ENCODE results near the gene WDR27.

Gene WDR27

DNA sequence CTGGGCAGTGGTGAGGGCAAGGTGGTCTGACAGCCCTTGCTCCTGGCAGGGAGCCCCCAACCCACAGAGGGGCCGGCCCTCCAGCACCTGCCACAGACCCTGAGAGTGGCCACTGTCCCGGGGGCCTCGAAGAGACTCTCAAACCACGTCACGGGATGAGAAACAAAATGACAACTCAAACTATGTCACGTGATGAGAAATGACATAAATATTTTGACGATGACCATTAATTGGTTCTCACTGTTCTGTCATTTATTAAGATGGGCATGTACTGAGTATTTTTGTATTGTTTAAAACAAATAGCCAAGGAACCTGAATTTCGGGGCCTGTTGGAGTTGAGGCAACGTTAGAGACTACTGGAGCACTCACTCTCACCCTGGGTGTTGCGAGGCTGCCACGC is 135.5 kb downstream of the WDR27 start:
- no peak for DNase-seq (ENCODE audit: low read depth, low spot score)

- DNase-seq (ENCODE audit: low read depth, low spot score), result no peak
Measured at GRCh38 chr6:169564453-169565240, 137.2 kb downstream of the WDR27 start.

- no peak for DNase-seq (ENCODE audit: low read depth, low spot score)
Measured at GRCh38 chr6:169561665-169562064, 140.2 kb downstream of the WDR27 start.

- no peak for DNase-seq (ENCODE audit: low read depth, low spot score)
Measured at GRCh38 chr6:169559592-169559991, 142.2 kb downstream of the WDR27 start.

- no peak for DNase-seq (ENCODE audit: low read depth, low spot score)
Measured at GRCh38 chr6:169558774-169559441, 142.9 kb downstream of the WDR27 start.

- DNase-seq (ENCODE audit: low read depth, low spot score), result no peak
Measured at GRCh38 chr6:169558378-169558773, 143.5 kb downstream of the WDR27 start.

- no peak for DNase-seq (ENCODE audit: low read depth, low spot score)
Measured at GRCh38 chr6:169557887-169558286, 143.9 kb downstream of the WDR27 start.

DNA sequence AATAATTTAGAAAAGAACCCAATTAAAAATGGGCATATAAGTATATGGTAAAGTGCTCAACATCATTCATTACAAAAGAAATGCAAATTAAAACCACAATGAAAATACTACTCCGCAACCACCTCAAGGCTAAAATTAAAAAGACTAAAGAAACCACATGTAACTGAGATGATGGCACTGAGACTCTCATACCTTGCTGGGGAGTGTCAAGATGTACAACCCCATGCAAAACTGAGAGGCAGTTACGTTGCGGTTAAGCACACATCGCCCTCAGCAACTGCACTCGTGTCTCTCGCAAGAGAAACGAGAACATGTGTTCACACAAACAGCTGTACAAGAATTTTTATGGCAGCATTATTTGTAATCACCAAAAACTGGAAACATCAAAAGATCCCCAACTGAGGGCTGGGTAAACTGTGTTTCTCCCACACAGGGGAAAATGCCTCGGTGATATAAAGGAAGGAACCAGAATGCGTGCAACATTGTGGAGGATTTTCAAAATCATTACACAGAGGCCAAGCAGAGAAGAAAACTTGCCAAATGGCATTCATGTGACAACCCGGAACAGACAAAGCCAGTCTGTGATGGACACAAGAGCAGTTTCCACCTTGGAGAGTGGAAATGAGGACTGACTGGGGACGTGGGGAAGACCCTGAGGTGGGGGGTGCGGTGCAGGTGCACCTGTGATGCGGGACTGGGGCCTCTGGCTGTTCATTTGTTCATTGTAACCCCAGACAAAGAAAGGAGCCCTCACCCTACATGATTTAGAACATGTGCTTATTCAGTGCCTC is 144.9 kb downstream of the WDR27 start:
- DNase-seq (ENCODE audit: low read depth, low spot score), result no peak

GRCh38 chr6:169555971-169556617 is 145.7 kb downstream of the WDR27 start:
- DNase-seq (ENCODE audit: low read depth, low spot score), result no peak

DNA sequence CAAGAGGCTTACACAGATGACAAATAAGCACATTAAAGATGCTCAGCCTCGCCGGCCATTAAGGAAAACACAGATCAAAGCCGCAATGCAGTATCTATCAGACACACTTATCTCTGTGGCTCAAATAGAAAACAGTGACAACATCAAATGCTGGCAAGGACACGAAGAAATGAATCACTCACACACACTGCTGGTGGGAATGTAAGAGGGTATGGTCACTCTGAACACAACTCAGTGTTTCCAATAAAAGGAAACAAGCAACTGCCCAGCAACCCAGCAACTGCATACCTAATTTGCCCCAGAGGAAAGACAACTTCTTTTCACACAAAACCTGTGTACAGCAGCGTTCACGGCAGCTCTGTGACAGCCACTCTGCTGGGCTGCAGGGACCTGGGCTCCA is 155.8 kb downstream of the WDR27 start:
- no peak for DNase-seq (ENCODE audit: low read depth, low spot score)

GRCh38 chr6:169543704-169544103 is 158.1 kb downstream of the WDR27 start:
- no peak for DNase-seq (ENCODE audit: low read depth, low spot score)

- DNase-seq (ENCODE audit: low read depth, low spot score), result no peak
Measured at GRCh38 chr6:169542491-169542890, 159.3 kb downstream of the WDR27 start.

GRCh38 chr6:169539176-169539897 is 162.5 kb downstream of the WDR27 start:
- DNase-seq (ENCODE audit: low read depth, low spot score), result peak; percentile 71

DNA sequence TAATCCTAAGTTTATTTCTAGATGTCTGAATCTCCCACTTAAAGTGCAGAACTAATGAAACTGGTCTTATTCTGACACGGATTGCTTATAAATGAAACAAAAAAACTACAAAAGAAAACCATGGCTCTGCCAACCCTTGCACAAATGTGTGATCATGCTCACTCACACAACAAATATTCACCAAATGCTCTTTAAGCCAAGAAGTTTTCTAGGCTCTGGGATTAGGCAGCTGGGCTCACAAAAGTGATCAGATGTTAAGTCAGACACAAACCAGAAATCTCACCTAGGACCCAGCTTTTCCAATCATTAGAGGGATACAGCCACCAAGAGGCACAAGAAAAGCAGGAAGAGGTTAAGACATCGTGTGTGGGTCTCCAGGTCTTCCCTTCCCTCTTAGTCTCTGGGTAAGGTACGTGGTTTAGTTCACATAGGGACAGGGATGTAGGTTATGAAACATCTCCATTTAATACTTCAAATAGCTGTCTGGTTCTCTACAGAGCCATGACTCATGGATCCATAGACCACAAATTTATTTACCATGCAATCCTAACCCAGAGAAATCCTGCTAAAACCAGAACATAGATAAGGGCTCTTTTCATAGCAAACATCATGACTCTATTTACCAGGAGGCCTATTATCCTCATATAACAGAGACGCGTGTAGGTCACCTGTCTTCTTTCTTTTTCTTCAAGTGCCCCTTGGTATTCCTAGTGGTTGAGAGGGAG is 165.2 kb downstream of the WDR27 start:
- DNase-seq (ENCODE audit: low read depth, low spot score), result no peak

DNA sequence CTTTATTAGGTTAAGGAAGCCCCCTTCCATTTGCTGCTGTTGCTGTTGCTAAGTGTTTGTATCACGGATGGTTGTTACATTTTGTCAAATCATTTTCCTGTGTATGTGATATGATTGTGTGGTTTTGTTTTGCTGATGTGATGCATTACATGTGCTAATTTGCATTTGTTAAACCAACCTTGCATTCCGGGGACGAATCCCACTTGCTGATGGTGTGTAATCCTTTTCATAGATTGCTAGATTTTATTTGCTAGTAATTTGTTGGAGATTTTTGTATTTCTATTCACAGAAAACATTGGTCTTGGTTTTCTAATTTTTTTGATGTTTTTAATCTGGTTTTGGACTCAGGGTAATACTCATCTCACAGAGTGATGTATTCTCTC is 167.8 kb downstream of the WDR27 start:
- no peak for DNase-seq (ENCODE audit: low read depth, low spot score)

- DNase-seq (ENCODE audit: low read depth, low spot score), result no peak
Measured at GRCh38 chr6:169533301-169534038, 168.4 kb downstream of the WDR27 start.

- no peak for DNase-seq (ENCODE audit: low read depth, low spot score)
Measured at GRCh38 chr6:169530752-169531123, 171.1 kb downstream of the WDR27 start.

DNA sequence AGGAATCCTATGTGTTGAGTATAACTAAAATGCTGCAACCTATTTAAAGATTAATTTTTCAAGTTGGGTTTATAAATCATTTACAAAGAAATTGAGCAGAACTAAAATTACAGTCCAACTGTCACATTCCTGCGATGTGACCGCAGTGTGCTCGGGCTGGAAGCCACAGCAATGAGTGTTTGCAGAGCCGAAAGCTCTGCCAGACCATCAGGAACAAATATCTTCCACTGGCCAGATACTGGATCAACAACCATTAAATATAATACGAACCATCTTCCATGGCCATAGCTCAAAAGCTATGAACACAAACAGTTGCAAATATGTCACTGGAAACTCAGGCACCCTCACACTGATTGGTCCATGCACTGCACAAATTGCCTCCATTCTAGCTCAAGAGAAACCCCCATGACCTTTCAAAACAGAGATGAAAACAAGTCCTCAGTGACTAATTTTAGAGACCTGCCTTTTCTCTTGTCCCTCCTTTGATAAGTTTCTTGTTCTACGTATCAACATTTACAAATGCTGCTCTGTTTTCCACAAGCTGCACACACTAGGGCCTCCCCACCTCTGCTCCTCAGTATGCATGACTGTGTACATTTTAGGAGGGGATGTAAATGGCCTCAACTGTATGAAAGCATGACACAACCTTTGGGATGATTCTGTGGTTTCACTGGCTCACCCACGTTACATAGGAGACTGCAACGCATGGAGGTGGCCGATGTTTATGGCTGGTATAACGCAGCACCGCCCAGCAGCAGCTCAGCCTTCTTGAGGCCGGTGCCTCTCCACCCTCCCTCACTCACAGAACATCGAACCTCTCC is 171.7 kb downstream of the WDR27 start:
- DNase-seq (ENCODE audit: low read depth, low spot score), result no peak

DNA sequence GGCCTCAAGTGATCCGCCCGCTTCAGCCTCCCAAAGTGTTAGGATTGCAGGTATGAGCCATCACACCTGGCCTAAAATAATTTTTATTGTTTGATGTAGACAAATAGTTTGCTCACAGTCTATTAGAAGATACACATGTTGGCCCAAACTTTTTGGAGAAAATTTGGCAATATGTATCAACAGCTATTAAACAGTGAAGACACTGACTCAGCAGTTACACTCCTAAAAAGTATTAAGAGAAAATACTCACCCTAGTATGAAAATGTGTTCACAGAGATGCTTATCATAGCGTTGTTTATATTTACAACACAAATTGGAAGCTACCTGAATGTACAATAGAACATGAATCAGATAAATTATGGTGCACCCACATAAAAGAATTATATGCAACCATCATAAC is 173.1 kb downstream of the WDR27 start:
- no peak for DNase-seq (ENCODE audit: low read depth, low spot score)
